T follicular helper cell (primary cell): ENCODE measurements around the gene SLC35D2.
"Not testable (repeated sequence)": the region's sequence is repeated elsewhere in the genome, so short reads cannot be mapped to it uniquely, and the experiment has no call there.

ENCODE experiments used
- DNase-seq: peaks from one replicate; pipeline ENCODE4 v3.0.0-alpha.2; 2020; ENCODE audit warnings: low read depth

Gene SLC35D2

GRCh38 chr9:96317335-96317980 lies 66.1 kb downstream of the SLC35D2 start:
- peak; percentile 26 for DNase-seq

- DNase-seq = no peak
Measured at GRCh38 chr9:96309850-96310249, 73.7 kb downstream of the SLC35D2 start.

GRCh38 chr9:96306958-96307357 lies 76.6 kb downstream of the SLC35D2 start:
- DNase-seq = not testable (repeated sequence)

- DNase-seq = no peak
Measured at GRCh38 chr9:96305171-96305570, 78.3 kb downstream of the SLC35D2 start.

GRCh38 chr9:96304230-96304629 lies 79.3 kb downstream of the SLC35D2 start:
- DNase-seq = no peak

GRCh38 chr9:96302021-96302420 lies 81.5 kb downstream of the SLC35D2 start, which contains the start of gene HSD17B3:
Gene HSD17B3 (minus strand): TSS chr9:96302176. CDS start chr9:96302104, 72 bp downstream.
- no peak for DNase-seq

- no peak for DNase-seq
Measured at GRCh38 chr9:96299823-96300222, 83.7 kb downstream of the SLC35D2 start.

- DNase-seq = no peak
Measured at GRCh38 chr9:96294159-96294545, 89.4 kb downstream of the SLC35D2 start.

- DNase-seq = no peak
Measured at GRCh38 chr9:96293498-96294158, 89.9 kb downstream of the SLC35D2 start.

- no peak for DNase-seq
Measured at GRCh38 chr9:96289392-96289791, 94.1 kb downstream of the SLC35D2 start.

- no peak for DNase-seq
Measured at GRCh38 chr9:96281641-96282040, 101.9 kb downstream of the SLC35D2 start.

GRCh38 chr9:96279932-96280331 lies 103.6 kb downstream of the SLC35D2 start:
- DNase-seq = no peak

GRCh38 chr9:96274939-96275338 lies 108.6 kb downstream of the SLC35D2 start:
- no peak for DNase-seq
